ENCODE measurements around the gene SMG5.

DNA sequence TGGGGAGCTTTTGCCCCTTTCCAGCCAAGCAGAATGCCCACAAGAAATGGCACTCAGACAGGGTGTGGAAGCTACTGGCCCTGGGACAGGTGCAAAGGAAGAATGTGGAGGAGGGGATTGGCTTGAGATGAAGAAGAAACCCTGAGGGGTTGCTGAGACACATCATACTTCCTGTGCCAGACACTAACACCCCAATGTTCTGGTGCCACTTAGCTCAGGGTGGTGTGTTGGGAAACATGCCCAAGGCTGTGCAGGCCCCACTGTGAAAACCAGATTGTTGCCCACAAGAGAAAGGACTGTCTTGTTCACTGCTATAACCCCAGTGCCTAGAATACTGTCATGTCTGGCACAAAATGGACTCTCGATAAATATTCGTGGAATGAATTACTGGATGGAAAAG lies 24.9 kb downstream of the SMG5 start:
- TF ChIP-seq, protein P1, sequence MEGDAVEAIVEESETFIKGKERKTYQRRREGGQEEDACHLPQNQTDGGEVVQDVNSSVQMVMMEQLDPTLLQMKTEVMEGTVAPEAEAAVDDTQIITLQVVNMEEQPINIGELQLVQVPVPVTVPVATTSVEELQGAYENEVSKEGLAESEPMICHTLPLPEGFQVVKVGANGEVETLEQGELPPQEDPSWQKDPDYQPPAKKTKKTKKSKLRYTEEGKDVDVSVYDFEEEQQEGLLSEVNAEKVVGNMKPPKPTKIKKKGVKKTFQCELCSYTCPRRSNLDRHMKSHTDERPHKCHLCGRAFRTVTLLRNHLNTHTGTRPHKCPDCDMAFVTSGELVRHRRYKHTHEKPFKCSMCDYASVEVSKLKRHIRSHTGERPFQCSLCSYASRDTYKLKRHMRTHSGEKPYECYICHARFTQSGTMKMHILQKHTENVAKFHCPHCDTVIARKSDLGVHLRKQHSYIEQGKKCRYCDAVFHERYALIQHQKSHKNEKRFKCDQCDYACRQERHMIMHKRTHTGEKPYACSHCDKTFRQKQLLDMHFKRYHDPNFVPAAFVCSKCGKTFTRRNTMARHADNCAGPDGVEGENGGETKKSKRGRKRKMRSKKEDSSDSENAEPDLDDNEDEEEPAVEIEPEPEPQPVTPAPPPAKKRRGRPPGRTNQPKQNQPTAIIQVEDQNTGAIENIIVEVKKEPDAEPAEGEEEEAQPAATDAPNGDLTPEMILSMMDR (conservative IDR thresholded peaks at IDR 0.05 in 1 of 2, IDR thresholded peaks at IDR 0.05 in 1 of 2; ENCODE audit: low read depth in 1 of 2, low read length in 2 of 2): no peak
- TF ChIP-seq EZH2 (IDR thresholded peaks at IDR 0.05; ENCODE audit: low read length, missing control alignments): no peak
